CD8-positive, alpha-beta memory T cell (primary cell): ENCODE data around the gene SORD. TPM values are rescaled to one million over a fixed set of nuclear protein-coding genes. Genes with fewer than 3 reads are reported as not detected.
A peak's percentile ranks its signal among the peaks of the same experiment; 100 is the strongest.

Experiments
- CTCF ChIA-PET: fragments of 350-600 bp; sonication (Branson Sonifier 250); formaldehyde crosslinking; loops from one replicate; lab custom pipeline; 2021; ENCODE audit warnings: antibody characterized with exemption; lab: Charles Lee
- POLR2A ChIA-PET: fragments of 350-600 bp; sonication (Branson Sonifier 250); formaldehyde crosslinking; loops from one replicate; lab custom pipeline; 2021; ENCODE audit warnings: antibody characterized with exemption; lab: Charles Lee
- DNase-seq, 5 donors: peaks; one replicate each; pipeline versions ENCODE4 v3.0.0 to v3.0.0-alpha.2; 2020 to 2022; ENCODE audit warnings: mixed read lengths in 1 of 5
- H3K27ac ChIP-seq: one replicate; pipeline ENCODE4 v1.7.0; 2013; ENCODE audit warnings: low read depth, mild to moderate bottlenecking, low read length, moderate library complexity
- H3K27me3 ChIP-seq: 2 replicates; pipeline ENCODE4 v1.7.0; 2013; ENCODE audit warnings: low read length, mild to moderate bottlenecking; ENCODE audit not compliant: insufficient read depth, poor library complexity, severe bottlenecking
- H3K36me3 ChIP-seq: 2 replicates; pipeline ENCODE4 v1.7.0; 2013; ENCODE audit warnings: mild to moderate bottlenecking, low read length, moderate library complexity; ENCODE audit not compliant: insufficient read depth
- H3K4me1 ChIP-seq: 2 replicates; pipeline ENCODE4 v1.7.0; 2013; ENCODE audit warnings: mild to moderate bottlenecking, low read length, moderate library complexity; ENCODE audit not compliant: insufficient read depth
- H3K4me3 ChIP-seq: 2 replicates; pipeline ENCODE4 v1.7.0; 2013; ENCODE audit warnings: mild to moderate bottlenecking, low read length
- H3K9me3 ChIP-seq: 2 replicates; pipeline ENCODE4 v1.7.0; 2013; ENCODE audit warnings: mild to moderate bottlenecking, low read length
- H3K27ac Mint-ChIP-seq, 8 donors: one replicate each; pipeline ENCODE4 v1.8.0; 2020 to 2021; ENCODE audit warnings: mixed read lengths in 8 of 8, mild to moderate bottlenecking in 6 of 8, inconsistent platforms in 3 of 8, moderate library complexity in 3 of 8
- H3K27me3 Mint-ChIP-seq, 2 donors: one replicate each; pipeline ENCODE4 v1.8.0; 2020 to 2021; ENCODE audit warnings: mixed read lengths in 2 of 2, mild to moderate bottlenecking in 1 of 2, moderate library complexity in 1 of 2
- H3K36me3 Mint-ChIP-seq, 3 donors: one replicate each; pipeline ENCODE4 v1.8.0; 2020 to 2021; ENCODE audit warnings: mixed read lengths in 3 of 3, inconsistent platforms in 1 of 3, mild to moderate bottlenecking in 1 of 3
- H3K4me1 Mint-ChIP-seq, 3 donors: one replicate each; pipeline ENCODE4 v1.8.0; 2020 to 2021; ENCODE audit warnings: mixed read lengths in 3 of 3, inconsistent platforms in 1 of 3, mild to moderate bottlenecking in 1 of 3
- H3K4me3 Mint-ChIP-seq, 7 donors: one replicate each; pipeline ENCODE4 v1.8.0; 2020 to 2021; ENCODE audit warnings: mixed read lengths in 7 of 7, mild to moderate bottlenecking in 6 of 7, moderate library complexity in 4 of 7, inconsistent platforms in 2 of 7
- H3K9me3 Mint-ChIP-seq, 5 donors: one replicate each; pipeline ENCODE4 v1.8.0; 2020 to 2022; ENCODE audit warnings: mixed read lengths in 5 of 5, mild to moderate bottlenecking in 3 of 5, moderate library complexity in 2 of 5, inconsistent platforms in 1 of 5
- polyA plus RNA-seq: library from polyadenylated mRNA; unstranded; fragments of 300-500 nt; fragmentation: Illumina TruSeq; gene quantifications from one replicate; pipeline ENCODE4 v1.2.3, GENCODE V29; 2021
- total RNA-seq, 2 experiments: library from RNA; stranded (reverse); gene quantifications; one replicate each; pipeline ENCODE4 v1.2.3, GENCODE V29; 2021

The SORD gene
- total and polyA plus RNA-seq, 3 experiments from 2014 or later = 7.8 to 23.1 (median 23.0) TPM

DNA sequence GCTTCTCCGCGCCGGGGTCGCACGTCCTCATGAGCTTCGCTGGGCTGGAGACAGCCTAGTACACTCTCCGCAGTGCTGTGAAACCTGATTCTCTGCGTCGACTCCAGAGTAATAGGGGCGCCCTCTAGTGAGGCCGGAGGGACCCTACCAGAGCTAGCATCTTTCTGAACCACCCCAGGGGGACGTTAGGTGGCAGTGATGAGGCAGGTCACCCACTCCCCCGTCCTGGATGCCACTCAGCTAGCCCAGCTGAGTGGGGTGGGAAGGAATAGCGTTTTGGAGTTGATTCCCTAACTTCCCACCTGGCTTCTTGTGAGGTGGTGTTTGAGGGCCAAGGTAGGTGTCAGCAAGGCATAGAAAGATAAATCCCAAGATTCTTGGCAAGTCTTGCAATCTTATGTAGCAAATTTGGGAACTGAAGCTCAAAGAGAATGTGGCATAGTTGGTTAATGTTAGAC is 95.2 kb downstream of the SORD start:
- ChIA-PET POLR2A (interaction anchor here (1.0 kb wide), 1 partner anchor 284 kb away, joined by 3 read pairs; a partner anchor contains a TSS), CTCF (interaction anchor here (0.6 to 1.5 kb wide), 30 partner anchors 8 to 550 kb away, joined by 3 to 14 read pairs (median 4); partner anchors contain the start of genes DUOX1 and DUOXA1)
- Histone ChIP-seq H3K4me3 (peak overlapping the region; percentile 55), H3K36me3 (no peaks in the 10 kb centered on the region), H3K9me3 (no peaks in the 10 kb centered on the region), H3K4me1 (peaks cover 32% of the 10 kb centered on the region), H3K27me3 (peaks cover 51% of the 10 kb centered on the region), H3K27ac (no peak overlapping the region)
- peak; percentile 68 to 86 (median 69) for DNase-seq
- peak overlapping the region; percentile 33 to 90 (median 82) for H3K4me3 Mint-ChIP-seq
- peaks cover 36 to 80% of the 10 kb centered on the region in 2 donors for H3K27me3 Mint-ChIP-seq
- peaks cover 24 to 44% (median 37%) of the 10 kb centered on the region in 3 donors for H3K4me1 Mint-ChIP-seq
- H3K36me3 Mint-ChIP-seq = peaks cover 0 to 2% (median 0%) of the 10 kb centered on the region in 3 donors
- H3K9me3 Mint-ChIP-seq = no peaks in the 10 kb centered on the region
- no peak overlapping the region for H3K27ac Mint-ChIP-seq

DNA sequence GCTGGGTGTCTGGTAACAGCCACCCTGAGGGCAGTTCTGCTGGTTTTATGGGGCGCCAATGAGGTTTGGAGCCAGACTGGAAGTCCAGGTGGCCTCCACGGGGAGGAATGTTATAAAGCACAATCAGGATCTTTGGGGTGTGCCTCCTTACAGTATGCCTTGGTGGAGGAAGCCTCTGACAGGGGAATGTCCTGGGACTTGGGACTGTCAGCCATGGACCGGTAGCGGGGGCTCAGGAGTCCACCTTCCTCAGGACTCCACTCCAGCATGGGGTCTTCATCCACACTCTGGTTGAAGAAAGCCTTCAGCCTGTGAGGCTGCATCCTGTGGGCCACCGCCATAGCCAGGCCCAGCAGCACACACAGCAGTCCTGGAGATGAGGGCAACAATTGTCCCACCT is 96.0 kb downstream of the SORD start:
- Histone ChIP-seq H3K27me3 (peaks cover 49% of the 10 kb centered on the region), H3K4me1 (peaks cover 25% of the 10 kb centered on the region), H3K36me3 (no peaks in the 10 kb centered on the region), H3K9me3 (no peaks in the 10 kb centered on the region), H3K4me3 (no peak overlapping the region), H3K27ac (no peak overlapping the region)
- H3K9me3 Mint-ChIP-seq = no peaks in the 10 kb centered on the region
- H3K27ac Mint-ChIP-seq = no peak overlapping the region
- H3K27me3 Mint-ChIP-seq = peaks cover 28 to 78% of the 10 kb centered on the region in 2 donors
- ChIA-PET POLR2A (no interaction called here), CTCF (interaction anchor here (0.9 to 1.5 kb wide), 7 partner anchors 8 to 285 kb away, joined by 3 to 14 read pairs (median 5); no protein-coding TSS in a partner anchor)
- H3K4me1 Mint-ChIP-seq = peaks cover 19 to 36% (median 29%) of the 10 kb centered on the region in 3 donors
- DNase-seq = peak in 1 of 5 donors; percentile 14
- H3K36me3 Mint-ChIP-seq = peaks cover 0 to under 1% (median 0%) of the 10 kb centered on the region in 3 donors
- H3K4me3 Mint-ChIP-seq = no peak overlapping the region

DNA sequence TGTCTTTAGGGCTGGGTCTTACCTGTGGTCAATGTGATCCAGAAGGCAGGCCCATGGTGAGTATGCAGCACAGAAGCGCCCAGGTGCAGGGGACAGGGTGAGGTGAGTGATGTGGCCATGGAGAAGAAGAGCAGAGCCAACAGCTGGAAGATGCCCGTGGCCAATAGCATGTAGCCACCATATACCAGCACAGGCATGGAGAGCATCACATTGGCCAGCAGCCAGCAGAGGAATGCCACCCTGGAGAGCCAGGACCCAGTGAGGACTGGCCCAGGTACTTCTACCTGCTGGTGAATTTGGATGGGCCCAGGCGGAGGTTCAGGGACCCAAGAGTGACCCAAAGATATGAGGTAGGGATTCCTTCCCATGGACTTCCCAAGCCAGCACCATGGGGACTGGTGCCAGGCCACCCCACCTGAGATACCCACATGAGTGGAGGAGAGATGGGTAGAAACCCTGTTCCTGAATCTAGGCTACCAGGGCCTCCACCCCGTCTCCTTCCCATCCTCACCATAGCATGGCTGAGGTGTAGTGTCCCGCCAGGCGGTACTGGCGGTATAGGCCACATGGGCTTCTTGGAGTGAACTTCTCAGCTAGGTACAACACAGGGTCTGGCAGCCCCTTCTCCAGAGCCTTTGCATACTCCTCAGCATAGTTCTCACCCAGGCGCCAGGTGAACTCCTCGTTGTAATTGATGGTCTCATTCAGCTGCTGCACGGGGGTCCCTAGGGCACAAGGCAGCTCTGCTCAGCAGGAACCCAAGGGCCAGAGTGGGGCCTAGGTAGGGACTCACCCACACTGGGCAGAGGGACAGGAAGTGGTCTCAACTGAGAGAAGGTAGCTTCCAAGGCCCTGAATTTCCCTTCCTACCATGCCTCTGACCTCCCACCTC is 97.3 kb downstream of the SORD start:
- H3K27ac ChIP-seq = no peak overlapping the region
- POLR2A ChIA-PET = no interaction called here
- Mint-ChIP-seq H3K27me3 (peaks cover 22 to 78% of the 10 kb centered on the region in 2 donors), H3K4me3 (no peak overlapping the region), H3K9me3 (no peaks in the 10 kb centered on the region), H3K4me1 (peaks cover 16 to 28% (median 21%) of the 10 kb centered on the region in 3 donors), H3K27ac (peak overlapping the region in 1 of 8 donors; percentile 34), H3K36me3 (no peaks in the 10 kb centered on the region)
- H3K9me3 ChIP-seq = no peaks in the 10 kb centered on the region
- DNase-seq = peak in 1 of 5 donors; percentile 25
- no peaks in the 10 kb centered on the region for H3K36me3 ChIP-seq
- H3K27me3 ChIP-seq = peaks cover 36% of the 10 kb centered on the region
- CTCF ChIA-PET = interaction anchor here (1.0 to 1.3 kb wide), 2 partner anchors 10 to 42 kb away, joined by 3 to 4 read pairs; partner anchors contain the start of genes DUOX1 and DUOXA1
- no peak overlapping the region for H3K4me3 ChIP-seq
- peaks cover 19% of the 10 kb centered on the region for H3K4me1 ChIP-seq

DNA sequence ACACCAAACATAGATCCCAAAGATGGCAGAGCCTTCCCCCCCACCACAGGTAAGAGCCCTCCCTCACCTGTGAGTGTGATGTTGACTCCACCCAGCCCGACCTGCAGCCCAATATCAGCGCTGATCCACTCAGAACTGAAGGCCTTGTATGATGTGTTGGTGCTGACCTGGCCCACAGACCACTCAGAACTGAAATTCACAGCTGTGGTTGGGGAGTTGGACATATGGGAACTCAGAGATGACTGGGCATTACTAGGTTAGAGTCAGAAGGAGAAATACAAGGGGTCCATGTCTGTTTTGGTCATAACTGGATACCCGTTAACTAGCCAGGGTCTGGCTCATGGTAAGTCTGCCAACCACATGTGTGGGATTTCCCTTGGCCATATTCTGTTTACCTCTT is 98.0 kb downstream of the SORD start:
- H3K4me1 Mint-ChIP-seq = peaks cover 16 to 22% (median 20%) of the 10 kb centered on the region in 3 donors
- H3K9me3 ChIP-seq = no peaks in the 10 kb centered on the region
- H3K27me3 ChIP-seq = peaks cover 29% of the 10 kb centered on the region
- H3K27ac Mint-ChIP-seq = peak overlapping the region in 2 of 8 donors; percentile 23 to 31
- no peak overlapping the region for H3K27ac ChIP-seq
- DNase-seq = no peak
- no peaks in the 10 kb centered on the region for H3K9me3 Mint-ChIP-seq
- peaks cover 19% of the 10 kb centered on the region for H3K4me1 ChIP-seq
- H3K27me3 Mint-ChIP-seq = peaks cover 23 to 78% of the 10 kb centered on the region in 2 donors
- no peaks in the 10 kb centered on the region for H3K36me3 ChIP-seq
- no peak overlapping the region for H3K4me3 Mint-ChIP-seq
- POLR2A ChIA-PET = no interaction called here
- CTCF ChIA-PET = interaction anchor here (1.0 to 1.8 kb wide), 3 partner anchors 9 to 42 kb away, joined by 3 to 4 read pairs (median 4); partner anchors contain the start of genes DUOX1 and DUOXA1
- H3K4me3 ChIP-seq = no peak overlapping the region
- H3K36me3 Mint-ChIP-seq = no peaks in the 10 kb centered on the region

DNA sequence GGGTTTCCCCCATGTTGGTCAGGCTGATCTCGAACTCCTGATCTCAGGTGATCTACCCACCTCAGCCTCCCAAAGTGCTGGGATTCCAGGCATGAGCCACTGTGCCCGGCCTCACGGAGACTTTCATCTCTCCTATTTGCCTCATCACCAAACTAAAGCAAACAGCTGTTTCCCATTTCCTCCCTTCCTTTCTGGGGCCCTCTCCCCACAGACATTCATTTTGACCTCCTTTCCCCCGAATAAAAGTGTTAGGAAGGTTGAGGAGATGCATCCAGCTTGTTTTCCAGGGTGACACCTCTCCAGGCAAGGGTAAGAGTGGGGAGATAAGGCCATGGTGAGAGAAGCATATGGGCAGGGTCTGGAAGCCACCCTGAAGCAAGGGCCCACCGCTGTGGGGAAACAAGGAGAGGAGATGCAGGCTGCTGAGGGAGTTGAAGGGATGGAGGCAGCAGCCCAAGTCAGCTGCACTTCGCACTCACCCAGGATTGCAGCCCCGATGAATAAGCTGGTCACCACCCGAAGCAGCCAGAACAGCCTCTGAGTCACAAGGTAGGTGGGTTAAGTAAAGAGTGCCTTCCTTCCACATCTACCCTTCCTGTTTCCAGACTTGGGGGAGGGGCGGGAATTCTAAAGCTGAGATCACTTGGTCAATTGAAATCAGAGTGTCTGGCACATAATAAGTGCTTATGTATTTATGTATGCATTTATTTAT is 98.9 kb downstream of the SORD start:
- peaks cover 12 to 15% (median 14%) of the 10 kb centered on the region in 3 donors for H3K4me1 Mint-ChIP-seq
- Histone ChIP-seq H3K4me3 (no peak overlapping the region), H3K27me3 (peaks cover 24% of the 10 kb centered on the region), H3K36me3 (no peaks in the 10 kb centered on the region), H3K4me1 (peaks cover 12% of the 10 kb centered on the region), H3K9me3 (no peaks in the 10 kb centered on the region), H3K27ac (no peak overlapping the region)
- POLR2A ChIA-PET = no interaction called here
- H3K27me3 Mint-ChIP-seq = peaks cover 24 to 76% of the 10 kb centered on the region in 2 donors
- no peak for DNase-seq
- H3K4me3 Mint-ChIP-seq = no peak overlapping the region
- H3K36me3 Mint-ChIP-seq = no peaks in the 10 kb centered on the region
- no peaks in the 10 kb centered on the region for H3K9me3 Mint-ChIP-seq
- no peak overlapping the region for H3K27ac Mint-ChIP-seq
- CTCF ChIA-PET = interaction anchor here (1.3 to 1.8 kb wide), 2 partner anchors 8 to 14 kb away, joined by 4 read pairs; partner anchors contain the start of genes DUOX1 and DUOXA1

DNA sequence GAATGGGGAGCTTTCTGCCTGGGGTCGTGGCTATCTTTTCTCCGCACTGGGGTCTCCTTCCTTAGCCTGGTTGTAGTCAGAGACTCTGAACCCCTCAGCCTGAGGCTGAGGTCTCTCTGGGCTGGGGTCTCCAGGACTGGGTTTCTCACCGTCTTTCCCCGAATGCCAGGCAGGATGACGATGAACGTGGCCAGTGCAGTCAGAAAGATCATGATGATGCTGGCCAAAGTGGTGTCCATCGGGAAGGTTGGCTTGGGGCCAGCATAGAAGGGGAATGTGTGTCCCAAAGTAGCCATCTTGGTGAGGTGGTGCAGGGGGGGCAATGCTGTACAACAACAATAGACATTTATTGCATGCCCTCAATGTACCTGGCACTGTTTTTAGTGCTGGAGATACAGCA is 99.7 kb downstream of the SORD start:
- no peak overlapping the region for H3K27ac ChIP-seq
- Mint-ChIP-seq H3K4me1 (peaks cover 5 to 7% (median 6%) of the 10 kb centered on the region in 3 donors), H3K4me3 (no peak overlapping the region), H3K27me3 (peaks cover 24 to 72% of the 10 kb centered on the region in 2 donors), H3K36me3 (no peaks in the 10 kb centered on the region), H3K9me3 (no peaks in the 10 kb centered on the region), H3K27ac (no peak overlapping the region)
- ChIA-PET CTCF (interaction anchor here (1.0 to 1.8 kb wide), 2 partner anchors 8 to 13 kb away, joined by 4 read pairs; partner anchors contain the start of genes DUOX2 and DUOXA2), POLR2A (no interaction called here)
- no peak overlapping the region for H3K4me3 ChIP-seq
- peaks cover 3% of the 10 kb centered on the region for H3K4me1 ChIP-seq
- H3K27me3 ChIP-seq = peaks cover 18% of the 10 kb centered on the region
- no peaks in the 10 kb centered on the region for H3K36me3 ChIP-seq
- DNase-seq = no peak
- H3K9me3 ChIP-seq = no peaks in the 10 kb centered on the region

DNA sequence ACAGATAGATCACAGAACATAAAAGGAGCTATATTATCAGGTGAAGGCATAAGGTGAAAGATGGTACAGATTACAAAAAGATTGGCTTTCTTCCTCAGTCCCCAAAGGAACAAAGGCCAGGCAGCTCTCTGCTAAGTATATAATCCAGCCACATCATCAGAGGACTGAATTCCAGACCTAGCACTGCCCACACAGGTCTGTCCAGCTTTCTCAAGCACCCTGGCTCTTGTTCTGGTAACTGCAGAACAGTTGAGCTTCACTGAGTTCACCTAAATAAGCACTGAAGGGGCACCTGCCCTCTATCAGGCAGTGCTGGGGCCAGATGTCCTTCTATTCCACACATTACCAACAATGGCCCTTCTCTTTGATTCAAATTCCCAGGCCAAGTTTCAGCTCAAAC is 100.4 kb downstream of the SORD start:
- Mint-ChIP-seq H3K9me3 (no peaks in the 10 kb centered on the region), H3K36me3 (no peaks in the 10 kb centered on the region), H3K27ac (no peak overlapping the region), H3K27me3 (peaks cover 18 to 72% of the 10 kb centered on the region in 2 donors), H3K4me3 (no peak overlapping the region), H3K4me1 (peaks cover under 1 to 1% (median under 1%) of the 10 kb centered on the region in 3 donors)
- CTCF ChIA-PET = interaction anchor here (1.0 to 1.1 kb wide), 2 partner anchors 9 to 276 kb away, joined by 3 to 4 read pairs; partner anchors contain the start of genes DUOX2 and DUOXA2
- Histone ChIP-seq H3K9me3 (no peaks in the 10 kb centered on the region), H3K36me3 (no peaks in the 10 kb centered on the region), H3K4me3 (no peak overlapping the region), H3K27ac (no peak overlapping the region), H3K27me3 (peaks cover 23% of the 10 kb centered on the region), H3K4me1 (no peaks in the 10 kb centered on the region)
- DNase-seq = no peak
- POLR2A ChIA-PET = no interaction called here
